ENCODE data around the gene CEP43. TPM values are rescaled to one million over a fixed set of nuclear protein-coding genes. Genes with fewer than 3 reads are reported as not detected.
"Not testable (repeated sequence)": the region's sequence is repeated elsewhere in the genome, so short reads cannot be mapped to it uniquely, and the experiment has no call there.

The CEP43 gene
- polyA plus RNA-seq, 3 donors, result 3.8 to 7.1 (median 6.4) TPM

DNA sequence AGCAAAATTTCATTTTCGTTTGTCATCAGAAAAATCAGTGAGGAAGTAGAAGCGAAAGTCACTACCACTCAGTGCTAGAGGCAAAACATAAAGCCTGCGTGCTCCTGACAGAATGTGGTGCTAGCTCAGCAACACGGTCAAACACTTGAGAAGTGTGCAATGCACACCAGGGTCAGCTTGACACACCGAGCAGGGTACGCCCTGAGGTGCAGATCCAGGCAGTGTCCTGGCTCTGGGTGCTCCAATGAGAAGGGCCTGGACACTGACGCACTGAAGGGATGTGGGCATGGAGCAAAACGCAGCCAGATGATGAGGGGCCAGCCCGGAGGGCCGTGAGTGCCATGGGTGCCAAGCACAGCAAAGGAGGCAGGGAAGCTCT lies 48.8 kb upstream of the CEP43 start:
- H3K4me3 ChIP-seq (replicated peaks in 1 of 3; ENCODE audit: low read depth in 2 of 3, low read length in 3 of 3), result peak overlapping the region in 1 of 3 experiments; percentile 51
- peaks cover 54 to 62% of the 10 kb centered on the region in 2 donors for H3K4me1 ChIP-seq (ENCODE audit: control insufficient read depth in 1 of 2, insufficient read depth in 2 of 2, low read length in 2 of 2)
- H3K4me2 ChIP-seq (replicated peaks; ENCODE audit: extremely low read depth, low read length, poor library complexity, severe bottlenecking), result peak overlapping the region; percentile 42
- peaks cover 0 to 5% (median 0%) of the 10 kb centered on the region in 7 donors for H3K9me3 Mint-ChIP-seq
- peaks cover 96% of the 10 kb centered on the region for H4K20me1 ChIP-seq (ENCODE audit: insufficient read depth, low read length)
- peaks cover 53 to 90% of the 10 kb centered on the region in 2 donors for H3K36me3 ChIP-seq (replicated peaks in 1 of 2; ENCODE audit: control insufficient read depth in 1 of 2, insufficient read depth in 2 of 2, low read length in 2 of 2)
- peak overlapping the region; percentile 51 for H3K9ac ChIP-seq (ENCODE audit: insufficient read depth, low read length, poor library complexity, severe bottlenecking)
- peaks cover 92% of the 10 kb centered on the region for H3K79me2 ChIP-seq (ENCODE audit: insufficient read depth, low read length)
- 74% methylated on average over 10 of the region's 10 CpGs for WGBS (ENCODE audit: insufficient coverage)
- no peaks in the 10 kb centered on the region for H3K27me3 ChIP-seq (ENCODE audit: control insufficient read depth in 2 of 2, insufficient read depth in 2 of 2, low read length in 2 of 2)
- H2AFZ ChIP-seq (ENCODE audit: insufficient read depth, low read depth, low read length, poor library complexity, severe bottlenecking), result no peak overlapping the region
- peak overlapping the region; percentile 88 to 95 (median 91) for H3K27ac Mint-ChIP-seq
- H3K4me3 Mint-ChIP-seq, result peak overlapping the region; percentile 49 to 83
- peak in 1 of 3 donors; percentile 35 for DNase-seq
- H3K9me3 ChIP-seq (replicated peaks in 1 of 2; ENCODE audit: control insufficient read depth in 1 of 2, insufficient read depth in 1 of 2, low read length in 2 of 2), result no peaks in the 10 kb centered on the region
- no peaks in the 10 kb centered on the region for H3K27me3 Mint-ChIP-seq (ENCODE audit: low read depth in 3 of 3)
- TF ChIP-seq, protein P1, sequence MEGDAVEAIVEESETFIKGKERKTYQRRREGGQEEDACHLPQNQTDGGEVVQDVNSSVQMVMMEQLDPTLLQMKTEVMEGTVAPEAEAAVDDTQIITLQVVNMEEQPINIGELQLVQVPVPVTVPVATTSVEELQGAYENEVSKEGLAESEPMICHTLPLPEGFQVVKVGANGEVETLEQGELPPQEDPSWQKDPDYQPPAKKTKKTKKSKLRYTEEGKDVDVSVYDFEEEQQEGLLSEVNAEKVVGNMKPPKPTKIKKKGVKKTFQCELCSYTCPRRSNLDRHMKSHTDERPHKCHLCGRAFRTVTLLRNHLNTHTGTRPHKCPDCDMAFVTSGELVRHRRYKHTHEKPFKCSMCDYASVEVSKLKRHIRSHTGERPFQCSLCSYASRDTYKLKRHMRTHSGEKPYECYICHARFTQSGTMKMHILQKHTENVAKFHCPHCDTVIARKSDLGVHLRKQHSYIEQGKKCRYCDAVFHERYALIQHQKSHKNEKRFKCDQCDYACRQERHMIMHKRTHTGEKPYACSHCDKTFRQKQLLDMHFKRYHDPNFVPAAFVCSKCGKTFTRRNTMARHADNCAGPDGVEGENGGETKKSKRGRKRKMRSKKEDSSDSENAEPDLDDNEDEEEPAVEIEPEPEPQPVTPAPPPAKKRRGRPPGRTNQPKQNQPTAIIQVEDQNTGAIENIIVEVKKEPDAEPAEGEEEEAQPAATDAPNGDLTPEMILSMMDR (IDR thresholded peaks at IDR 0.05), result no peak
- peak overlapping the region; percentile 77 to 88 for H3K27ac ChIP-seq (ENCODE audit: low read depth in 1 of 2, low read length in 2 of 2)
- peaks cover 73 to 93% of the 10 kb centered on the region in 2 donors for H3K36me3 Mint-ChIP-seq
- peaks cover 56% of the 10 kb centered on the region for H3K4me1 Mint-ChIP-seq
- intact Hi-C loops (cut with micrococcal nuclease), result loop anchor here in 1 of 2 donors (10.0 kb wide), 1 partner anchor 326 kb away; the partner anchor contains the start of gene RPS6KA2

DNA sequence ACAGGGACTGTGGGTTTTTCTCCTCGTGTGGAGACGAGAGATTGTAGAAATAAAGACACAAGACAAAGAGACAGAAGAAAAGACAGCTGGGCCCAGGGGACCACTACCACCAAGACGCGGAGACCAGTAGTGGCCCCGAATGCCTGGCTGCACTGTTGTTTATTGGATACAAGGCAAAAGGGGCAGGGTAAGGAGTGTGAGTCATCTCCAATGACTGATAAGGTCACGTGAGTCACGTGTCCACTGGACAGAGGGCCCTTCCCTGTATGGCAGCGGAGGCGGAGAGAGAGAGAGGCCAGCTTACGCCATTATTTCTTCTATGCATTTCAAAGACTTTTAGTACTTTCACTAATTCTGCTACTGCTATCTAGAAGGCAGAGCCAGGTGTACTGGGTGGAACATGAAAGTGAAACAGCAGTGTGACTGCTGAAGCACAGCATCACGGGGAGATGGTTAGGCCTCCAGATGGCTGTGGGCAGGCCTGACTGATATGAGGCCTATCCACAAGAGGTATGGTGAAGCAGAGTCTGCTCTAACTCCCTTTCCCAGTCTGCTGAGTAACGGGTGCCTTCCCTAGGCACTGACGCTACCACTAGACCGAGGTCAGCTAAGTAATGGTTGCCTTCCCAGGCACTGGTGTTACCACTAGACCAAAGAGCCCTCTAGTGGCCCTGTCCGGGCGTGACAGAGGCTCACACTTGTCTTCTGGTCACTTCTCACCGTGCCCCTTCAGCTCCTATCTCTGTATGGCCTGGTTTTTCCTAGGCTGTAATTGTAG lies 48.1 kb upstream of the CEP43 start:
- peaks cover 95% of the 10 kb centered on the region for H3K79me2 ChIP-seq (ENCODE audit: insufficient read depth, low read length)
- Mint-ChIP-seq H3K27ac (peak overlapping the region; percentile 88 to 95 (median 91)), H3K4me1 (peaks cover 56% of the 10 kb centered on the region), H3K4me3 (peak overlapping the region; percentile 49 to 57), H3K36me3 (peaks cover 68 to 89% of the 10 kb centered on the region in 2 donors)
- H4K20me1 ChIP-seq (ENCODE audit: insufficient read depth, low read length), result peaks cover 97% of the 10 kb centered on the region
- not testable (repeated sequence) for H3K9me3 ChIP-seq (replicated peaks in 1 of 2; ENCODE audit: control insufficient read depth in 1 of 2, insufficient read depth in 1 of 2, low read length in 2 of 2); H3K27me3 Mint-ChIP-seq (ENCODE audit: low read depth in 3 of 3); H3K9me3 Mint-ChIP-seq; H3K27me3 ChIP-seq (ENCODE audit: control insufficient read depth in 2 of 2, insufficient read depth in 2 of 2, low read length in 2 of 2); H2AFZ ChIP-seq (ENCODE audit: insufficient read depth, low read depth, low read length, poor library complexity, severe bottlenecking); H3K4me3 ChIP-seq (replicated peaks in 1 of 3; ENCODE audit: low read depth in 2 of 3, low read length in 3 of 3)
- peak overlapping the region; percentile 77 to 88 for H3K27ac ChIP-seq (ENCODE audit: low read depth in 1 of 2, low read length in 2 of 2)
- peak overlapping the region; percentile 42 for H3K4me2 ChIP-seq (replicated peaks; ENCODE audit: extremely low read depth, low read length, poor library complexity, severe bottlenecking)
- peaks cover 48 to 83% of the 10 kb centered on the region in 2 donors for H3K36me3 ChIP-seq (replicated peaks in 1 of 2; ENCODE audit: control insufficient read depth in 1 of 2, insufficient read depth in 2 of 2, low read length in 2 of 2)
- peak overlapping the region; percentile 33 for H3K9ac ChIP-seq (ENCODE audit: insufficient read depth, low read length, poor library complexity, severe bottlenecking)
- DNase-seq, result peak in 2 of 3 donors; percentile 53 to 64
- intact Hi-C loops (cut with micrococcal nuclease), result loop anchor here in 1 of 2 donors (10.0 kb wide), 1 partner anchor 326 kb away; the partner anchor contains the start of gene RPS6KA2
- peaks cover 54 to 62% of the 10 kb centered on the region in 2 donors for H3K4me1 ChIP-seq (ENCODE audit: control insufficient read depth in 1 of 2, insufficient read depth in 2 of 2, low read length in 2 of 2)
- WGBS (ENCODE audit: insufficient coverage), result 83% methylated on average over 9 of the region's 17 CpGs
- TF ChIP-seq, protein P1 (IDR thresholded peaks at IDR 0.05), result peak; percentile 61
